GM12878 (cell line): ENCODE measurements around the gene TNP2. TPM values are rescaled to one million over a fixed set of nuclear protein-coding genes. Genes with fewer than 3 reads are reported as not detected.
A peak's percentile ranks its signal among the peaks of the same experiment; 100 is the strongest.

Experiments
- ATF7 ChIP-seq: fragments of 450-650 bp; IDR thresholded peaks from 2 replicates; pipeline ENCODE4 v1.6.1; 2016; ENCODE audit warnings: low read depth, mild to moderate bottlenecking
- CBX3 ChIP-seq: fragments of 200-600 bp; sonication (generic); IDR thresholded peaks from 2 replicates; pipeline ENCODE4 v1.6.1; 2016; ENCODE audit warnings: low read depth, borderline replicate concordance
- CREB1 ChIP-seq: IDR thresholded peaks from 2 replicates; pipeline ENCODE4 v1.6.1; 2012; ENCODE audit warnings: low read depth, mild to moderate bottlenecking, inconsistent platforms
- FOXK2 ChIP-seq: fragments of 450-650 bp; IDR thresholded peaks from 2 replicates; pipeline ENCODE4 v1.6.1; 2017; ENCODE audit warnings: mild to moderate bottlenecking, moderate library complexity
- IKZF1 ChIP-seq: fragments of 450-650 bp; conservative IDR thresholded peaks from 2 replicates; pipeline ENCODE4 v1.6.1; 2017; ENCODE audit warnings: antibody characterized with exemption, mild to moderate bottlenecking
- MEF2B ChIP-seq: fragments of 450-650 bp; IDR thresholded peaks from 2 replicates; pipeline ENCODE4 v1.6.1; 2018; ENCODE audit warnings: mild to moderate bottlenecking, moderate library complexity; ENCODE audit not compliant: partially characterized antibody, poor library complexity, severe bottlenecking
- MXI1 ChIP-seq: fragments of 150-350 bp; IDR thresholded peaks from 2 replicates; pipeline ENCODE4 v1.6.1; 2011; ENCODE audit warnings: low read depth, mild to moderate bottlenecking, inconsistent platforms, low read length, improper control_type of control experiment
- MYC ChIP-seq: IDR thresholded peaks from 2 replicates; pipeline ENCODE4 v1.6.1; 2011; ENCODE audit warnings: mild to moderate bottlenecking, low read length, moderate library complexity, inconsistent platforms; ENCODE audit not compliant: insufficient read depth, insufficient replicate concordance, insufficient read length, severe bottlenecking
- NFIC ChIP-seq: IDR thresholded peaks from 2 replicates; pipeline ENCODE4 v1.6.1; 2012; ENCODE audit warnings: low read depth, mild to moderate bottlenecking, inconsistent platforms, low read length, moderate library complexity
- NRF1 ChIP-seq: conservative IDR thresholded peaks from 2 replicates; pipeline ENCODE4 v1.6.1; 2011; ENCODE audit warnings: mild to moderate bottlenecking, low read depth, low read length, improper control_type of control experiment
- PAX8 ChIP-seq: fragments of 450-650 bp; IDR thresholded peaks from 2 replicates; pipeline ENCODE4 v1.6.1; 2017; ENCODE audit warnings: mild to moderate bottlenecking, moderate library complexity
- PML ChIP-seq: IDR thresholded peaks from 2 replicates; pipeline ENCODE4 v1.6.1; 2012; ENCODE audit warnings: low read length, inconsistent platforms
- RUNX3 ChIP-seq: IDR thresholded peaks from 2 replicates; pipeline ENCODE4 v1.6.1; 2012; ENCODE audit warnings: low read length, inconsistent platforms
- SIN3A ChIP-seq: IDR thresholded peaks from 2 replicates; pipeline ENCODE4 v1.6.1; 2012; ENCODE audit warnings: low read depth, low read length, improper control_type of control experiment
- SMAD5 ChIP-seq: IDR thresholded peaks from 2 replicates; pipeline ENCODE4 v1.6.1; 2016; ENCODE audit warnings: antibody characterized with exemption, low read depth
- STAT3 ChIP-seq: IDR thresholded peaks from 2 replicates; pipeline ENCODE4 v1.6.1; 2011; ENCODE audit warnings: low read depth, low read length, improper control_type of control experiment
- TARDBP ChIP-seq: IDR thresholded peaks from 2 replicates; pipeline ENCODE4 v1.6.1; 2016; ENCODE audit warnings: borderline replicate concordance
- WRNIP1 ChIP-seq: IDR thresholded peaks from 2 replicates; pipeline ENCODE4 v1.6.1; 2011; ENCODE audit warnings: low read depth, low read length, improper control_type of control experiment, borderline replicate concordance
- ZBED1 ChIP-seq: IDR thresholded peaks from 2 replicates; pipeline ENCODE4 v1.6.1; 2016; ENCODE audit warnings: borderline replicate concordance
- ZNF622 ChIP-seq: fragments of 450-650 bp; IDR thresholded peaks from 2 replicates; pipeline ENCODE4 v1.6.1; 2017; ENCODE audit warnings: mild to moderate bottlenecking, inconsistent platforms
- polyA plus RNA-seq, 11 experiments: library from polyadenylated mRNA; depleted of rRNA in 4 of 11; unstranded in 6 of 11; stranded (reverse) in 5 of 11; fragments of >200 nt; fragmentation: Nextera tagmentation in 4 of 11; fragmentation: Illumina TruSeq in 1 of 11; extraction: Ambion mirVana in 4 of 11; extraction: Trizol in 1 of 11; gene quantifications; 1 replicate in 1 of 11; 2 replicates in 10 of 11; pipeline versions ENCODE4 v1.2.1 to v1.2.3, GENCODE V29; 2011 to 2016; ENCODE audit warnings: inconsistent platforms in 2 of 11, missing spikeins in 2 of 11, low read depth in 1 of 11
- total RNA-seq, 4 experiments: library from RNA; depleted of rRNA in 3 of 4; stranded (reverse); fragments of >200 nt in 3 of 4; fragmentation: Illumina TruSeq in 1 of 4; extraction: Trizol in 1 of 4; gene quantifications; 2 replicates each; pipeline versions ENCODE4 v1.2.1 to v1.2.3, GENCODE V29; 2013 to 2021
- TF ChIP-seq, protein P1 (sequence below): fragments of 450-650 bp; formaldehyde crosslinking; IDR thresholded peaks from 2 replicates; pipeline ENCODE4 v1.4.0; 2020; ENCODE audit warnings: mild to moderate bottlenecking, moderate library complexity
- TF ChIP-seq, protein P2 (sequence below): fragments of 450-650 bp; IDR thresholded peaks from 2 replicates; pipeline ENCODE4 v1.6.1; 2017; ENCODE audit warnings: mild to moderate bottlenecking, moderate library complexity
- TF ChIP-seq, protein P3 (sequence below): fragments of 450-650 bp; IDR thresholded peaks from 2 replicates; pipeline ENCODE4 v1.6.1; 2016; ENCODE audit warnings: mild to moderate bottlenecking

TNP2 gene
- total and polyA plus RNA-seq, 10 of the 15 experiments (the other 5 are each of a cell fraction or from before 2014, with no cell fraction given) = not detected

- TF ChIP-seq, protein P1, sequence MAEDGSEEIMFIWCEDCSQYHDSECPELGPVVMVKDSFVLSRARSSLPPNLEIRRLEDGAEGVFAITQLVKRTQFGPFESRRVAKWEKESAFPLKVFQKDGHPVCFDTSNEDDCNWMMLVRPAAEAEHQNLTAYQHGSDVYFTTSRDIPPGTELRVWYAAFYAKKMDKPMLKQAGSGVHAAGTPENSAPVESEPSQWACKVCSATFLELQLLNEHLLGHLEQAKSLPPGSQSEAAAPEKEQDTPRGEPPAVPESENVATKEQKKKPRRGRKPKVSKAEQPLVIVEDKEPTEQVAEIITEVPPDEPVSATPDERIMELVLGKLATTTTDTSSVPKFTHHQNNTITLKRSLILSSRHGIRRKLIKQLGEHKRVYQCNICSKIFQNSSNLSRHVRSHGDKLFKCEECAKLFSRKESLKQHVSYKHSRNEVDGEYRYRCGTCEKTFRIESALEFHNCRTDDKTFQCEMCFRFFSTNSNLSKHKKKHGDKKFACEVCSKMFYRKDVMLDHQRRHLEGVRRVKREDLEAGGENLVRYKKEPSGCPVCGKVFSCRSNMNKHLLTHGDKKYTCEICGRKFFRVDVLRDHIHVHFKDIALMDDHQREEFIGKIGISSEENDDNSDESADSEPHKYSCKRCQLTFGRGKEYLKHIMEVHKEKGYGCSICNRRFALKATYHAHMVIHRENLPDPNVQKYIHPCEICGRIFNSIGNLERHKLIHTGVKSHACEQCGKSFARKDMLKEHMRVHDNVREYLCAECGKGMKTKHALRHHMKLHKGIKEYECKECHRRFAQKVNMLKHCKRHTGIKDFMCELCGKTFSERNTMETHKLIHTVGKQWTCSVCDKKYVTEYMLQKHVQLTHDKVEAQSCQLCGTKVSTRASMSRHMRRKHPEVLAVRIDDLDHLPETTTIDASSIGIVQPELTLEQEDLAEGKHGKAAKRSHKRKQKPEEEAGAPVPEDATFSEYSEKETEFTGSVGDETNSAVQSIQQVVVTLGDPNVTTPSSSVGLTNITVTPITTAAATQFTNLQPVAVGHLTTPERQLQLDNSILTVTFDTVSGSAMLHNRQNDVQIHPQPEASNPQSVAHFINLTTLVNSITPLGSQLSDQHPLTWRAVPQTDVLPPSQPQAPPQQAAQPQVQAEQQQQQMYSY (CRISPR knock-in tag) = 0 out of 2 replicates have a peak, but pooled peaks have one; percentile 37
- no peak for TF ChIP-seq ZBED1
- TF ChIP-seq SIN3A = peak; percentile 13; the same call in 1 of the 2 replicates
- TF ChIP-seq STAT3 = no peak
- no peak for TF ChIP-seq NFIC
- TF ChIP-seq PAX8 = no peak
- TF ChIP-seq SMAD5 = no peak; the same call in 1 of the 2 replicates
- TF ChIP-seq, protein P2, sequence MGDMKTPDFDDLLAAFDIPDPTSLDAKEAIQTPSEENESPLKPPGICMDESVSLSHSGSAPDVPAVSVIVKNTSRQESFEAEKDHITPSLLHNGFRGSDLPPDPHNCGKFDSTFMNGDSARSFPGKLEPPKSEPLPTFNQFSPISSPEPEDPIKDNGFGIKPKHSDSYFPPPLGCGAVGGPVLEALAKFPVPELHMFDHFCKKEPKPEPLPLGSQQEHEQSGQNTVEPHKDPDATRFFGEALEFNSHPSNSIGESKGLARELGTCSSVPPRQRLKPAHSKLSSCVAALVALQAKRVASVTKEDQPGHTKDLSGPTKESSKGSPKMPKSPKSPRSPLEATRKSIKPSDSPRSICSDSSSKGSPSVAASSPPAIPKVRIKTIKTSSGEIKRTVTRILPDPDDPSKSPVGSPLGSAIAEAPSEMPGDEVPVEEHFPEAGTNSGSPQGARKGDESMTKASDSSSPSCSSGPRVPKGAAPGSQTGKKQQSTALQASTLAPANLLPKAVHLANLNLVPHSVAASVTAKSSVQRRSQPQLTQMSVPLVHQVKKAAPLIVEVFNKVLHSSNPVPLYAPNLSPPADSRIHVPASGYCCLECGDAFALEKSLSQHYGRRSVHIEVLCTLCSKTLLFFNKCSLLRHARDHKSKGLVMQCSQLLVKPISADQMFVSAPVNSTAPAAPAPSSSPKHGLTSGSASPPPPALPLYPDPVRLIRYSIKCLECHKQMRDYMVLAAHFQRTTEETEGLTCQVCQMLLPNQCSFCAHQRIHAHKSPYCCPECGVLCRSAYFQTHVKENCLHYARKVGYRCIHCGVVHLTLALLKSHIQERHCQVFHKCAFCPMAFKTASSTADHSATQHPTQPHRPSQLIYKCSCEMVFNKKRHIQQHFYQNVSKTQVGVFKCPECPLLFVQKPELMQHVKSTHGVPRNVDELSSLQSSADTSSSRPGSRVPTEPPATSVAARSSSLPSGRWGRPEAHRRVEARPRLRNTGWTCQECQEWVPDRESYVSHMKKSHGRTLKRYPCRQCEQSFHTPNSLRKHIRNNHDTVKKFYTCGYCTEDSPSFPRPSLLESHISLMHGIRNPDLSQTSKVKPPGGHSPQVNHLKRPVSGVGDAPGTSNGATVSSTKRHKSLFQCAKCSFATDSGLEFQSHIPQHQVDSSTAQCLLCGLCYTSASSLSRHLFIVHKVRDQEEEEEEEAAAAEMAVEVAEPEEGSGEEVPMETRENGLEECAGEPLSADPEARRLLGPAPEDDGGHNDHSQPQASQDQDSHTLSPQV = no peak
- no peak for TF ChIP-seq WRNIP1
- no peak for TF ChIP-seq CBX3
- peak; percentile 84 for TF ChIP-seq MYC
- no peak for TF ChIP-seq ATF7
- TF ChIP-seq, protein P3, sequence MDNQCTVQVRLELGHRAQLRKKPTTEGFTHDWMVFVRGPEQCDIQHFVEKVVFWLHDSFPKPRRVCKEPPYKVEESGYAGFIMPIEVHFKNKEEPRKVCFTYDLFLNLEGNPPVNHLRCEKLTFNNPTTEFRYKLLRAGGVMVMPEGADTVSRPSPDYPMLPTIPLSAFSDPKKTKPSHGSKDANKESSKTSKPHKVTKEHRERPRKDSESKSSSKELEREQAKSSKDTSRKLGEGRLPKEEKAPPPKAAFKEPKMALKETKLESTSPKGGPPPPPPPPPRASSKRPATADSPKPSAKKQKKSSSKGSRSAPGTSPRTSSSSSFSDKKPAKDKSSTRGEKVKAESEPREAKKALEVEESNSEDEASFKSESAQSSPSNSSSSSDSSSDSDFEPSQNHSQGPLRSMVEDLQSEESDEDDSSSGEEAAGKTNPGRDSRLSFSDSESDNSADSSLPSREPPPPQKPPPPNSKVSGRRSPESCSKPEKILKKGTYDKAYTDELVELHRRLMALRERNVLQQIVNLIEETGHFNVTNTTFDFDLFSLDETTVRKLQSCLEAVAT = 0 out of 2 replicates have a peak, but pooled peaks have one; percentile 15
- TF ChIP-seq RUNX3 = no peak
- TF ChIP-seq MXI1 = 0 out of 2 replicates have a peak, but pooled peaks have one; percentile 65
- TF ChIP-seq NRF1 = no peak
- TF ChIP-seq IKZF1 = no peak
- TF ChIP-seq CREB1 = no peak
- no peak for TF ChIP-seq PML
- no peak for TF ChIP-seq ZNF622
- no peak for TF ChIP-seq FOXK2
- no peak for TF ChIP-seq TARDBP
- no peak for TF ChIP-seq MEF2B
These were observed 14.0 kb downstream of the TNP2 start (continued) for GRCh38 chr16:11254913-11255736.
